Skin of body (tissue), 2 donors: ENCODE measurements around the gene IGSF3. TPM values are rescaled to one million over a fixed set of nuclear protein-coding genes. Genes with fewer than 3 reads are reported as not detected.
"Not testable (repeated sequence)": the region's sequence is repeated elsewhere in the genome, so short reads cannot be mapped to it uniquely, and the experiment has no call there.

Source experiments
- DNase-seq: peaks from one replicate; lab custom pipeline; 2025; lab: John Stamatoyannopoulos, UW
- total RNA-seq: library from RNA; depleted of rRNA; stranded (reverse); fragments of >200 nt; gene quantifications from one replicate; pipeline ENCODE4 v1.2.3, GENCODE V29; 2014

IGSF3 gene
- total RNA-seq, 1 donor from 2014 or later = 47.0 TPM

GRCh38 chr1:116579259-116579875 is 88.2 kb downstream of the IGSF3 start:
- DNase-seq = no peak

GRCh38 chr1:116578581-116578980 is 89.0 kb downstream of the IGSF3 start:
- no peak for DNase-seq

GRCh38 chr1:116577759-116578314 is 89.7 kb downstream of the IGSF3 start:
- no peak for DNase-seq

- DNase-seq = peak; percentile 49
Observed at GRCh38 chr1:116574581-116575291, 92.8 kb downstream of the IGSF3 start.

- DNase-seq = no peak
Observed at GRCh38 chr1:116573431-116574095, 94.0 kb downstream of the IGSF3 start.

GRCh38 chr1:116572771-116573430 is 94.6 kb downstream of the IGSF3 start:
- DNase-seq = no peak

GRCh38 chr1:116572099-116572498 is 95.4 kb downstream of the IGSF3 start:
- DNase-seq = no peak

GRCh38 chr1:116571215-116571919 is 96.2 kb downstream of the IGSF3 start:
- no peak for DNase-seq

GRCh38 chr1:116570358-116571214 is 96.9 kb downstream of the IGSF3 start, which contains the start of gene CD58:
TSS of gene CD58 (minus strand) at chr1:116571026. CDS start at chr1:116570972, 54 bp downstream.
- DNase-seq = peak; percentile 68

GRCh38 chr1:116569776-116570357 is 97.7 kb downstream of the IGSF3 start:
- DNase-seq = no peak

- no peak for DNase-seq
Observed at GRCh38 chr1:116569381-116569670, 98.2 kb downstream of the IGSF3 start.

- DNase-seq = no peak
Observed at GRCh38 chr1:116568662-116569380, 98.7 kb downstream of the IGSF3 start.

- no peak for DNase-seq
Observed at GRCh38 chr1:116567790-116568661, 99.5 kb downstream of the IGSF3 start.

GRCh38 chr1:116565222-116565621 is 102.3 kb downstream of the IGSF3 start:
- DNase-seq = no peak

- no peak for DNase-seq
Observed at GRCh38 chr1:116564426-116564825, 103.1 kb downstream of the IGSF3 start.

GRCh38 chr1:116562465-116562864 is 105.1 kb downstream of the IGSF3 start:
- not testable (repeated sequence) for DNase-seq

- no peak for DNase-seq
Observed at GRCh38 chr1:116561563-116561962, 106.0 kb downstream of the IGSF3 start.
